Measurements from ENCODE around the gene MBNL3.

GRCh38 chrX:132404266-132404665 lies 84.6 kb downstream of the MBNL3 start:
- TF ChIP-seq BACH1 (tag; IDR thresholded peaks at IDR 0.05) (no peak), JUN (IDR thresholded peaks at IDR 0.05; ENCODE audit: borderline replicate concordance, low read depth, low read length) (no peak), JUN (CRISPR knock-in tag; IDR thresholded peaks at IDR 0.05; ENCODE audit: borderline replicate concordance) (no peak), SMC3 (conservative IDR thresholded peaks at IDR 0.05; ENCODE audit: insufficient read depth, low read depth, low read length) (no peak), MAX (CRISPR knock-in tag; IDR thresholded peaks at IDR 0.05) (no peak), GTF2F1 (IDR thresholded peaks at IDR 0.05; ENCODE audit: low read depth, low read length) (no peak), REST (IDR thresholded peaks at IDR 0.05; ENCODE audit: borderline replicate concordance) (no peak), REST (CRISPR knock-in tag; IDR thresholded peaks at IDR 0.05; ENCODE audit: low read depth) (no peak), DDX20 (tag; IDR thresholded peaks at IDR 0.05; ENCODE audit: low read depth) (no peak), SMAD4 (CRISPR knock-in tag; conservative IDR thresholded peaks at IDR 0.05) (no peak), ELF1 (tag; IDR thresholded peaks at IDR 0.05) (no peak), ZNF41 (CRISPR knock-in tag; conservative IDR thresholded peaks at IDR 0.05) (no peak), YY1 (IDR thresholded peaks at IDR 0.05; ENCODE audit: borderline replicate concordance in 1 of 3, control insufficient read depth in 1 of 3, extremely low read depth in 1 of 3, insufficient read depth in 3 of 3, insufficient read length in 1 of 3, insufficient replicate concordance in 2 of 3, low read depth in 1 of 3, low read length in 2 of 3) (no peak), ZFP36 (IDR thresholded peaks at IDR 0.05; ENCODE audit: low read depth, low read length, partially characterized antibody) (no peak), ESRRA (IDR thresholded peaks at IDR 0.05; ENCODE audit: borderline replicate concordance, low read depth) (no peak)
